ENCODE measurements around the gene NSMF. TPM values are rescaled to one million over a fixed set of nuclear protein-coding genes. Genes with fewer than 3 reads are reported as not detected.
"Not testable (repeated sequence)": the region's sequence is repeated elsewhere in the genome, so short reads cannot be mapped to it uniquely, and the experiment has no call there.

The NSMF gene
- polyA plus RNA-seq, 1 donor (not counting 4 experiments of a cell fraction or from before 2014, with no cell fraction given) = 29.5 TPM

DNA sequence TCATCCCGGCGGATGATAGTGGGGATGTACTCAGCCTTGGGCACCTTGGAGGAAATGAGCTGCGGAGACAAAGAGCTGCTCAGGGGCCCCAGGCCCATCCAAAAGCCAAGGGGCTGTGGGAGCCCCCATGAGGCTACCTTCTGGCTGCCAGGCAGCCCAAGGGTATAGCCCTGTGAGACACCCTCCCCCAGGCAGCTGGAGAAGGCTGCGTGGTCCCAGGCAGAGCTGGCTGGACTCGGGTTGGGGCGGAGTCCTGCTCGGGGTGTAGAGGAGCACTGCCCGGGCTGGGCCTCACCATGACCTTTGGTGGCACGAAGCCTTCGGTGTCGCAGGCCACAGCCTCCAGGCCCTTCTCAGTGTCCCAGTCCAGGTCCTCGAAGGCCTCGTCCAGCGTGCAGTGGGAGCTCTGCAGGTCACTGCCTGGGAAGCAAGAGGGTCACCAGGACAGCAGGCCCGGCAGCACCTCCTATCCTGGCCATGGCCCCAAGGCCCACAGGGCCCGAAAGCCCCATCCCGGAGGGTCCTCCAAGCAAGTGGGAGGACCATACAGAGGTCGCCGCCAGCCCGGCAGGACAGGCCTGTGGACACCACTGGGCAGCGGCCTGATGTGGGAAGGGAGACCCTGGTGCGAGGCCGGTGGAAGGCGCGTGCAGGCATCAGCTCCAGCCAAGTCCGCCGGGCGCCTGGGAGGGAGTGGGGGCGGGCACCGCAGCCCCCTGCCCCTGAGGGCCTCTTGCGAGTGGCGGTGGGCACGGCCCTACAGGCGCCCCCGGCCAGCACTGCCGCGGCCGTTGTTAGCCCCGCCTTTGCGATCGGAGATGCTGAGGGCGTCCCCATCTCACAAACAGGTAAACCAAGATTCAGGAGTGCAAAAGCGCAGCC, 6.1 kb downstream of the NSMF start:
- Histone ChIP-seq H4K20me1 (ENCODE audit: control insufficient read depth, extremely low read depth, insufficient read depth, low read length) (no peaks in the 10 kb centered on the region), H3K4me2 (ENCODE audit: control insufficient read depth, extremely low read depth, insufficient read depth, low read depth, low read length) (peak overlapping the region; percentile 76), H3K9ac (ENCODE audit: control insufficient read depth, extremely low read depth, insufficient read depth, low read length) (no peak overlapping the region), H3K4me1 (ENCODE audit: control insufficient read depth, extremely low read depth, insufficient read depth, low read length) (peaks cover 12% of the 10 kb centered on the region), H3K79me2 (ENCODE audit: control insufficient read depth, insufficient read depth, low read length) (peaks cover 2% of the 10 kb centered on the region), H3K9me1 (ENCODE audit: control insufficient read depth, extremely low read depth, insufficient read depth, low read length) (no peaks in the 10 kb centered on the region), H3K4me3 (ENCODE audit: control insufficient read depth in 2 of 3, extremely low read depth in 1 of 3, insufficient read depth in 2 of 3, low read depth in 1 of 3, low read length in 3 of 3) (peak overlapping the region in 1 of 3 experiments; percentile 29), H3K36me3 (ENCODE audit: control insufficient read depth in 2 of 2, extremely low read depth in 1 of 2, insufficient read depth in 2 of 2, low read length in 2 of 2) (peaks cover 8 to 21% of the 10 kb centered on the region in 2 experiments), H2AFZ (ENCODE audit: control insufficient read depth, low read length) (no peak overlapping the region), H3K9me3 (ENCODE audit: control insufficient read depth, low read depth, low read length) (no peaks in the 10 kb centered on the region), H3K27ac (ENCODE audit: control insufficient read depth, insufficient read depth, low read length) (no peak overlapping the region), H3K27me3 (ENCODE audit: control insufficient read depth, extremely low read depth, insufficient read depth, low read length) (no peaks in the 10 kb centered on the region)
- no peak for DNase-seq (ENCODE audit: low read depth, low spot score)
- dilution Hi-C loops (cut with MboI; ENCODE audit: extremely low pct_ligation_motif_present, low sequenced_read_pairs) = no loop called here
- no peak for FAIRE-seq
- TF ChIP-seq, protein P1, sequence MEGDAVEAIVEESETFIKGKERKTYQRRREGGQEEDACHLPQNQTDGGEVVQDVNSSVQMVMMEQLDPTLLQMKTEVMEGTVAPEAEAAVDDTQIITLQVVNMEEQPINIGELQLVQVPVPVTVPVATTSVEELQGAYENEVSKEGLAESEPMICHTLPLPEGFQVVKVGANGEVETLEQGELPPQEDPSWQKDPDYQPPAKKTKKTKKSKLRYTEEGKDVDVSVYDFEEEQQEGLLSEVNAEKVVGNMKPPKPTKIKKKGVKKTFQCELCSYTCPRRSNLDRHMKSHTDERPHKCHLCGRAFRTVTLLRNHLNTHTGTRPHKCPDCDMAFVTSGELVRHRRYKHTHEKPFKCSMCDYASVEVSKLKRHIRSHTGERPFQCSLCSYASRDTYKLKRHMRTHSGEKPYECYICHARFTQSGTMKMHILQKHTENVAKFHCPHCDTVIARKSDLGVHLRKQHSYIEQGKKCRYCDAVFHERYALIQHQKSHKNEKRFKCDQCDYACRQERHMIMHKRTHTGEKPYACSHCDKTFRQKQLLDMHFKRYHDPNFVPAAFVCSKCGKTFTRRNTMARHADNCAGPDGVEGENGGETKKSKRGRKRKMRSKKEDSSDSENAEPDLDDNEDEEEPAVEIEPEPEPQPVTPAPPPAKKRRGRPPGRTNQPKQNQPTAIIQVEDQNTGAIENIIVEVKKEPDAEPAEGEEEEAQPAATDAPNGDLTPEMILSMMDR (optimal IDR thresholded peaks at IDR 0.05 in 1 of 3, IDR thresholded peaks at IDR 0.05 in 1 of 3, conservative IDR thresholded peaks at IDR 0.05 in 1 of 3; ENCODE audit: extremely low read depth in 1 of 3, insufficient read depth in 2 of 3, low read length in 3 of 3) = no peak
- TF ChIP-seq EZH2 (IDR thresholded peaks at IDR 0.05; ENCODE audit: low read length) = no peak

DNA sequence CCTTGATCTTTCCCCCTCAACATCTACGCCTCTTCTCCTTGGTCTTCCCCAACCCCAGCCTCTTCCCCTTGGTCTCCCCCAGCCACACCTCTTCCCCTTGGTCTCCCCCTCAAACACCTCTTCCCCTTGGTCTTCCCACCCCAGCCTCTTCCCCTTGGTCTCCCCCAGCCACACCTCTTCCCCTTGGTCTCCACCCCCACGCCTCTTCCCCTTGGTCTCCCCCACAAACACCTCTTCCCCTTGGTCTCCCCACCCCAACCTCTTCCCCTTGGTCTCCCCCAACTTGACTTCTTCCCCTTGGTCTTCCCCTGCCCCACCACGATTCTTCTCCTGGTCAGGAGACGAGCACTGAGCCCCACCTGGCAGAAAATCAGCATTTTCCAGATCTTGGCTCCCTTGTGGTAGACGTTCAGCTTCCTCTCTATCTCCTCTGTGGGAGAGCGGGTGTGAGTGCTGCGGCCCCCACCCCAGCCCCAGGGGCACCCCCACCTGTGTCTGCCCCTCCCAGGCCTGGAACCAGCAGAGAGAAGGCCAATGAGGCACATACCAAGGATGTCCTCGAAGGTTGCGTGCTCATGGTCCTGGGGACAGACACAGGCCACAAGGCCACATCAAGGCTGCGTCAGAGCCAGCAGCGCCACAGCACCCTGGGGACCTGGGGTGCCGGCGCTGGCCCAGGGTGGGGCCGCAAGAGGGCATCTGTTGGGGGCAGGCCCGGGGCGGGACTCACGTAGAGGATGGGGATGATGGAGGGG, 7.0 kb downstream of the NSMF start:
- Histone ChIP-seq H3K9me1 (ENCODE audit: control insufficient read depth, extremely low read depth, insufficient read depth, low read length) (no peaks in the 10 kb centered on the region), H3K9me3 (ENCODE audit: control insufficient read depth, low read depth, low read length) (no peaks in the 10 kb centered on the region), H3K27me3 (ENCODE audit: control insufficient read depth, extremely low read depth, insufficient read depth, low read length) (no peaks in the 10 kb centered on the region), H3K79me2 (ENCODE audit: control insufficient read depth, insufficient read depth, low read length) (no peaks in the 10 kb centered on the region), H3K36me3 (ENCODE audit: control insufficient read depth in 2 of 2, extremely low read depth in 1 of 2, insufficient read depth in 2 of 2, low read length in 2 of 2) (peaks cover 8 to 21% of the 10 kb centered on the region in 2 experiments), H3K4me1 (ENCODE audit: control insufficient read depth, extremely low read depth, insufficient read depth, low read length) (peaks cover 8% of the 10 kb centered on the region), H3K27ac (ENCODE audit: control insufficient read depth, insufficient read depth, low read length) (no peak overlapping the region), H3K4me2 (ENCODE audit: control insufficient read depth, extremely low read depth, insufficient read depth, low read depth, low read length) (no peak overlapping the region), H2AFZ (ENCODE audit: control insufficient read depth, low read length) (no peak overlapping the region), H3K9ac (ENCODE audit: control insufficient read depth, extremely low read depth, insufficient read depth, low read length) (no peak overlapping the region), H3K4me3 (ENCODE audit: control insufficient read depth in 2 of 3, extremely low read depth in 1 of 3, insufficient read depth in 2 of 3, low read depth in 1 of 3, low read length in 3 of 3) (no peak overlapping the region), H4K20me1 (ENCODE audit: control insufficient read depth, extremely low read depth, insufficient read depth, low read length) (no peaks in the 10 kb centered on the region)
- dilution Hi-C loops (cut with MboI; ENCODE audit: extremely low pct_ligation_motif_present, low sequenced_read_pairs) = no loop called here
- no peak for FAIRE-seq
- TF ChIP-seq EZH2 (IDR thresholded peaks at IDR 0.05; ENCODE audit: low read length) = no peak
- TF ChIP-seq, protein P1 (optimal IDR thresholded peaks at IDR 0.05 in 1 of 3, IDR thresholded peaks at IDR 0.05 in 1 of 3, conservative IDR thresholded peaks at IDR 0.05 in 1 of 3; ENCODE audit: extremely low read depth in 1 of 3, insufficient read depth in 2 of 3, low read length in 3 of 3) = no peak
- no peak for DNase-seq (ENCODE audit: low read depth, low spot score)

DNA sequence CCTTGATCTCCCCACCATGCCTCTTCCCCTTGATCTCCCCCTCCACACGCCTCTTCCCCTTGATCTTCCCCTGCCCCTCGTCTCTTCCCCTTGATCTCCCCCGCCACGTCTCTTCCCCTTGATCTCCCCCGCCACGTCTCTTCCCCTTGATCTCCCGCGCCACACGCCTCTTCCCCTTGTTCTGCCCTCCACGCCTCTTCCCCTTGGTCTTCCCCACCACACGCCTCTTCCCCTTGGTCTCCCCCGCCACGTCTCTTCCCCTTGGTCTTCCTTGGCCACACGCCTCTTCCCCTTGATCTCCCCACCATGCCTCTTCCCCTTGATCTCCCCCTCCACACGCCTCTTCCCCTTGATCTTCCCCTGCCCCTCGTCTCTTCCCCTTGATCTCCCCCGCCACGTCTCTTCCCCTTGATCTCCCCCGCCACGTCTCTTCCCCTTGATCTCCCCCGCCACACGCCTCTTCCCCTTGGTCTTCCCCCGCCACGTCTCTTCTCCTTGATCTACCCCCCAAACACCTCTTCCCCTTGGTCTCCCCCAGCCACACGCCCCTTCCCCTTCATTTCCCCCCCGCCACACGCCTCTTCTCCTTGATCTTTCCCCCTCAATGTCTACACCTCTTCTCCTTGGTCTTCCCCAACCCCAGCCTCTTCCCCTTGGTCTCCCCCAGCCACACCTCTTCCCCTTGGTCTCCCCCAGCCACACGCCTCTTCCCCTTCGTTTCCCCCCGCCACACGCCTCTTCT, 7.7 kb downstream of the NSMF start:
- H4K20me1 ChIP-seq (ENCODE audit: control insufficient read depth, extremely low read depth, insufficient read depth, low read length); DNase-seq (ENCODE audit: low read depth, low spot score); FAIRE-seq; H3K4me2 ChIP-seq (ENCODE audit: control insufficient read depth, extremely low read depth, insufficient read depth, low read depth, low read length); H2AFZ ChIP-seq (ENCODE audit: control insufficient read depth, low read length); H3K9ac ChIP-seq (ENCODE audit: control insufficient read depth, extremely low read depth, insufficient read depth, low read length); H3K79me2 ChIP-seq (ENCODE audit: control insufficient read depth, insufficient read depth, low read length); H3K4me3 ChIP-seq (ENCODE audit: control insufficient read depth in 2 of 3, extremely low read depth in 1 of 3, insufficient read depth in 2 of 3, low read depth in 1 of 3, low read length in 3 of 3); H3K4me1 ChIP-seq (ENCODE audit: control insufficient read depth, extremely low read depth, insufficient read depth, low read length); H3K9me3 ChIP-seq (ENCODE audit: control insufficient read depth, low read depth, low read length); dilution Hi-C loops (cut with MboI; ENCODE audit: extremely low pct_ligation_motif_present, low sequenced_read_pairs); H3K9me1 ChIP-seq (ENCODE audit: control insufficient read depth, extremely low read depth, insufficient read depth, low read length); H3K27me3 ChIP-seq (ENCODE audit: control insufficient read depth, extremely low read depth, insufficient read depth, low read length); H3K27ac ChIP-seq (ENCODE audit: control insufficient read depth, insufficient read depth, low read length): not testable (repeated sequence)
- H3K36me3 ChIP-seq (ENCODE audit: control insufficient read depth in 2 of 2, extremely low read depth in 1 of 2, insufficient read depth in 2 of 2, low read length in 2 of 2) = peaks cover 8 to 14% of the 10 kb centered on the region in 2 experiments

Measured in keratinocyte (primary cell).